ENCODE measurements around the gene CTNNA3.
A peak's percentile ranks its signal among the peaks of the same experiment; 100 is the strongest.

CTNNA3 gene

DNA sequence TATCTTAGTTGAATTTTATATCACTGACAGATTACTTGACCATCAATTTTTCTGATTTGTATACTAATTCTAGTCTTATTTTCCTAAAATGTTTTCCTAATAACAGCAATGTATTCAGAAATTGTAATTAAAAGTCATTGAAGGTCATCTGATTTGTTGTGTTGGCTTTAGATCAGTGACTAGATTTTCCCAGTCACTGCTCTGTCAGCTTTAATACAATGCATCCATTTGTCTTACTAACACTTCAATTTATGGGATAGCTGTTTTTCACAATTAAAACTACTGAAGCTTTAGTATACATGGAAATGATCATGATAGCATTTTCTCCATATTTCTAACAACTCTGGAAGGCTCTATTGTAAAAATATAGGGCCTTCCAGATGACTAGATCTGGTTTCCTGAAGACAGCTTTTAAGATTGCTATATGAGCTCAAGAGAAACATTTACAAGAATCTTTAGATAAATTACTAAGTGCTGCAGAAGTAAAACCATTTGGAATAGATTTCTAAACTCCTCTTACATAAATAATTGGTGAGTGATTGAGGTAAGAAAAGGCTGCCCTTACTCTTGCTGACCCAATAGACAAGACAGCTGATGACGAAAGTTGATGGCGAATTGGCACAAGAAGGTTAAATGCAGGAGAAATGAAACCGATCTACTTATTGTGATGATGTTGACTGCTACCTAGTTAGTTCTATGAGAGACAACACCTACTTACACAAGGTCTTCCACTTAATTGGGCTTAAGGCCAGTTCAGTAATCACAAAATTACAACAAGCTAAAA, 696.0 kb downstream of the CTNNA3 start:
- DNase-seq: no peak

DNA sequence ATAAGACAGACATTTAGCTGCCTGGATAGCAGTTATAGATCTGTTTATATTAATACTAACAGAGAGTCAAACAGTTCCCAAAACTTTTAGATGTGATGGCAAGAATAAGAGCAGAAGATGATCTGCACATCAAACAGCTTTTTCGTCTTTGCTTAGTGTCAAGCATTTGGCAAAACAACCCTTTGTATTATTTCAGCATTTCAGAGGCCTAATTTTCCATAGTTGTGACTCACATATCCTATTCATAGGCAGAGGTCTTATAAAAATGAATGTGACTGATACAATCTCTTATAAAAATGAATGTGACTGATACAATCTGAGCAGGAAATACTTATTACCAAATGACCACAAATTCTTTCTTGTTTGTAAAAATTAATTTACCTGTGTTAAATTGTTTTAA, 699.0 kb downstream of the CTNNA3 start:
- DNase-seq: no peak

DNA sequence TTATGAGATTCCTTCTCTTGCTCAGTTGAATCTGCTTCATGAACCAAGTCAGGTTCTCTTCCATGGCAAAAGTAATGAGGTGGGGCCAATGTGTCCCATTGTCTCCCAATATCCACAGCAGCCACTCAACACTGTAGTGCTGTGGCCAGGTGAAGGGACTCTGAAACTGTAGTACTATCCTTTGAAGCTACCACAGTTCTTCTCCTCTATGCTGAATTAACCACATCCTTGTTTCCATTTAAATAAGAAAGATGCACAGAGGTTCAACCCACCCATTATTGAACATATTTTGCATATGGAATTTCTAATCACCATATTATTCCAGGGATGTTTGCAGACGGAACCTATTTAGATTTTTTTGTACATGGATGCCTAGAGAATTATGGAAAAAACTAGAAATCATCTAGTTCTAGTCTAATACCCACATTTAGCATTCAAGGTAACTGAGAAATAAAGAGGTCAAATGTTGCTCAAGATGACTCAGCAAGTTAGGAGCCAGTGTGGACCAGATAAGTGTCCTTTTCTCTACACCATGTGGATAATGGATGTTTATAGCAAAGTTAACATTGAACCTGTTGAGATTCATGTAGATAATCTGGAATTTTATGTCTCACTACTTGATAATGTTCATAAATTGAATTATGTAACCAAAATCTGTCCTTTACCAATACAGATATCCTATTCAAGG, 705.7 kb downstream of the CTNNA3 start:
- no peak for DNase-seq

DNA sequence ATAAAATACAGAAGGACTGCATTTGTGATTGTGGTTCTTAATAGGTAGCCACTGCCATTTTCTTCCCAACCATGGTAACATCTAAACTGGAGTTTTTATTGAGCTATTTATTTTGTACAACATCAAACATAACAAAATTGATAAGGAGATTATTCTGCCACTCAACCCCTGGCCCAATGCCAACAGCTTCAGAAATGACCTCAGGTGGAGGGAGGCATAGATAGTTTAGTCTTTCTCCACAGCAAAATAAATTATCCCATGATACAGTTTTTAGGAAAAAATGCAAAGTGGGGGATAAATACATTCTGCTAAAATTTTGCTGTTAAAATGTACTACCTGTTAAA, 712.5 kb downstream of the CTNNA3 start:
- DNase-seq: no peak

DNA sequence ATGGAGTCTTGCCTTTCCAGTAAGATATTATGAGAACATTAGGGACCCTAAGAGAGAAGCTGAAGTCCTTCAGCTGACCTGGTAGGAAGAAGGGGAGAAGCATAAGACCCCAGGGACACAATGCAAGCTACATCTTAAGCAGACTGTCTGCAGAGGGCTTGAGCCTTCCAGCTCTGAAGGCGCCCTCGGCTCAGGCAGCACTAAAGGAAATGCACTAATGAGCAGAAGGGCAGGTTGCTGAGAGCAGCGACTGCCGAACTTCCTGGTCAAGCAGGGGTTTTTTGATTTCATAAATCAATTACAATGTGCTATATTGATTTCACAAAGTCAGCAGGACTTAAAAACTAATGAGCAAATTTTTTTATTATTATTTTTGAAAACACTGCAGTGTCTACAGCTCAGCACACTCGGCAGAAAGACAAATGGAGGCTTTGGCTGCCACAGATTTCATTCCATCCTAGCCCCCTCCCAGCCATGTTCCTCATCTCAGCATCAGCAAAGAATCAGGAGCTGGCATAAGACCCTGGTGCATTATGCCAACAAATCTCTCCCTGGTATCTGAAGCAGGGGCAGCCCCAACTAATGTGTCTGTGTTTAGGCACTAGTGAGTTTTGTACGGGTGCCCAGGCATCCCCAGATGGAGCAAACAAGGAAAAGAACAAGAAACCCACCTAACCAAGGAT, 713.1 kb downstream of the CTNNA3 start:
- DNase-seq: no peak

DNA sequence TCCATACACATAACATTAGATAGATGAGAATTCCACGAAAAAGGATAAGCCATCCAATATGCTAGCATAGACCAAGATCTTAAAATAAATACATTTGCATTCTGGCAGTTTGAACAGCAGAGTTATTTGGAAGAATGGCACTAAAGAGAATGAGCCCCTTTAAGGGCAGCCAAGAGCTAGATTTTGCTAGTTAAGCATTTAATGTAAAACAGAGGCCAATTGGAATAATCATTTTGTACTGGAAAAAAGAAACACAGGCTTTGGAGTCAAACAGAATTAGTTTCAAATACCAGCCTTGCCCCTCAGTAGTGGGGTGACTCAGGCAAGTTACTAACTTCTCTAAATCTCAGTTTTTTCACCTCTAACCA, 714.0 kb downstream of the CTNNA3 start:
- no peak for DNase-seq

DNA sequence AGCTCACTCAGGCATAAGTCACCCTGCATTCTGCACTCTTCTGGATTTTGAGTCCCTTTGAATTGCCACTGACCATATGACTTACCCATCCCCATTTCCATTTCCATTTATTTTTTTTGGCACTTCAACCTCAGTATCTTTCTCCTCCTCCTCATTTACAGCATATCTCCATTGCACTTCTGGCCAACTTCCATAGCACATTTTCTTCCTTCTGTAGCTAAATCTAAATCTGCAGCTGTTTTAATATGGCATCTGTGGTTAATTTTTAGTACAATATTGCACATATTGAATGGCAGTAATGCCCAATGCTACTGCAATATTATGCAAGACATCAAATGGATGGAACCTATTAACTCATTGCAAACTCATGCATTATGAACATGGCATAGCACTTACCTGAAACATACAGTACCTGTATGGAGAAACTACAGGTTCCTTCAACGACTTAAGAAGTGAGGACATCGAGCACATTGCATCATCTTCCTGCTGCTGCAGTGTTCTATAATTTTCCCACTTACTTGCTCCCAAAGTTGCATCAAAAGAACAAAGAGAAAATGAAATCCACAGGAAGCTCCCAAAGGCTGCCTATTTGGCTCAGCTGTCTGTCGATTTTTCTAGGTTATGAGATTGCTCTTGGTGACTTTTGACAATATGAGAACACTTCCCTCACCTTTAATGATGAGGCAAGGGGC, 714.5 kb downstream of the CTNNA3 start:
- no peak for DNase-seq

DNA sequence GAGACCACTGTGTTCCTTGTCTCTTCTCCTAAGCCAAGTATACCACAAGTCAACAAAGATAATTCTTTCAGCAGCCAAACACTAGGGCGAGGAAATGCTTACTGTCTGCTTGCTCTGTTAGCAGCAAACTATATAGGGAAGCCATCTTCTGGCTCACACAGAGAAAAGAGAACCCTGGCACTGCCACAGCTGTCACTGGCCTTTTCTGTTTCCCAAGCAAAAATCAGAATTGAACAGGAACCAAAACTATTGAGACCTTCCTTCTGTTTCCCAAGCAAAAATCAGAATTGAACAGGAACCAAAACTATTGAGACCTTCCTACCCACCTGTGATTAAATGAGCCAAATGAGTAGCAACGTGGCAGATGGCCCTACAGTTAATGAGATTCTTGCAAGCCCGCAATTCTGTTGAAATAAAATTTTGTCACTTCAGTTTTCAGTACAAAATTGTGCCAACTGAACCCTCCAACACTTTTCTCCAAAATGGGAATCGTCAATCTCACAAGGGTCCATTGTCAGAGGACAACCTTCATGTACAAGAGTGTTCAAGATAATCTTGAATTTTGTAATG, 715.7 kb downstream of the CTNNA3 start:
- no peak for DNase-seq

DNA sequence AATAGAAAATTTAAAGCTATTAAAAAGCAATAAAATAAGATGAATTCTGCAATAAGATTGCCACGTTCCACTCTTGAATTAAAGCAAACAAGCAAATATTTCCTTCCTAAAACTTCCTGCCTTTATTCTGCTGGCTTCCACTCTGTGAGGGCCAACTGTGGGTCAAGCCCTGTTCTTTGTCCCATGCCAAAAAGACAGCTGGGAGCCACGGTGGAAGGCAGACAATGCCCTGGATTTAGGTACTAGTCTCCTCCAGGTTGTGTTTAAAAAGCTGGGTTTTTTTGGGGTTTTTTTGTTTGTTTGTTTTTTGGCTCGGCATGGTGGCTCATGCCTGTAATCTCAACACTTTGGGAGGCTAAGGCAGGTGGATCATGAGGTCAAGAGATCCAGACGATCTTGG, 731.0 kb downstream of the CTNNA3 start:
- no peak for DNase-seq

DNA sequence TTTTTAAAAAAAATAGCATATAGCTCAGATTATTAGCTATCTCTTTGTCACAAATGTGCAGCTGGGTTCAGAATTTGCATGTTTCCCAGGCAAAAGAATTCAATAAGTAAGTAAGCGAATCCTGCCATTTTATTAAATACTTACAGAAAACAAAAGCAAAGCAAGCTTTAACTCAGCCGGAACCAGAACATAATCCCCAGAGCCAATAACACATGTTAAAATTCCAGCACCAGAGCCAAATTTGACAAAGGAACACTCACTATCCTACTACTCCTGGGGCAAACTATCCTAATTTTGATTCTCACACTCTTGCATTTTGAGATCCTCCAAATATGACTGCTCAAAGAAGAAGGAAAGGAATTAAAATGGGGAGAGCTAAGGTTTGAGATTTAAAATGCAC, 737.5 kb downstream of the CTNNA3 start:
- DNase-seq: peak; percentile 32

DNA sequence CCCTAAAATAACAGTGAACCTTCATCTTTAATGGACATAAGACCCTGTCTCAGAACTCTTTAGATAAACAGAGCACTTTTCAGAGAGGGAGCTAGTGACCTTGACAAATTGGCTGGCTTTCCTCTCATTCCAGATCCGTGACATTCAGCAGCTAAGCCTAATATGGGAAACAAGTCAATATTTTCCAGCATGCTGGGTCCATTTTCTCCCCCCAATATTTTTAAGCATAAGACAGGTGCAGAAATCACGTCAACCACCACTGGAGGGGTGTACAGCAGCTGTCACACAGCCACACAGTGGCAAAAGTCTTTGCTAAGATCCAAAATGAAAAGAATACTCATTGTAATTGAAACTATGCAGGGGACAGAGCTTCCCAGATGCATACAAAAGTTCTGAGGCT, 744.1 kb downstream of the CTNNA3 start:
- peak; percentile 37 for DNase-seq

DNA sequence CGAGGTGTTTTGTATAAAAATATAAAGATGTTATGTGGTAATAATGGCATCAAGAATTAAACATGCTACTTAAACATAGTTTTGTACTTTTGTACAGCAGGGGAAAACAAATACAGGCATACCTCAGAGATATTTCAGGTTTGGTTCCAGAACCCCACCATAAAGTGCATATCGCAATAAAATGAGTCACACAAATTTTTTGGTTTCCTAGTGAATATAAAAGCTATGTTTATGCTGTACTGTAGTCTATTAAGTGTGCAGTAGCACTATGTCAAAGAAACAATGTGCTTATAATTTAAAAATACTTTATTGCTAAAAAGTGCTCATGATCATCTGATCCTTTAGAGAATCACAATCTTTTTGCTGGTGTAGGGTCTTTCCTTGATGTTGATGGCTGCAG, 752.4 kb downstream of the CTNNA3 start:
- DNase-seq: no peak

DNA sequence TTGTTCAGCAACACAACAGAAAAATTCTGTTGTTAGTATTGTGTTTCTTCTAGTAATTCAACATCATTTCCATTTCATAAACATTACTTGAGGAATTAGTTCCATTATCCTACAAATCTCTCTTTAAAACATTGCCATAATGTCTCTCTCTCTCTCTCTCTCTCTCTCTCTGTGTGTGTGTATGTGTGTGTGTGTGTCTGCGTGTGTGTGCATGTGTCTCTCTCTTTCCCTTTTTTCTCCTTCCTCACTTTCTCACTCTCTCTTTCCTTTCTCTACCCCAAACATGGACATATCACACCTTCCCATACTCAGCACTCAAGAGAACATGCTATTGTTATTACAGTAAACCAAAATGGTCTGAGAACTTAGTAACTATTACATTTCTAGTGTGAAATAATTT, 753.6 kb downstream of the CTNNA3 start:
- no peak for DNase-seq

DNA sequence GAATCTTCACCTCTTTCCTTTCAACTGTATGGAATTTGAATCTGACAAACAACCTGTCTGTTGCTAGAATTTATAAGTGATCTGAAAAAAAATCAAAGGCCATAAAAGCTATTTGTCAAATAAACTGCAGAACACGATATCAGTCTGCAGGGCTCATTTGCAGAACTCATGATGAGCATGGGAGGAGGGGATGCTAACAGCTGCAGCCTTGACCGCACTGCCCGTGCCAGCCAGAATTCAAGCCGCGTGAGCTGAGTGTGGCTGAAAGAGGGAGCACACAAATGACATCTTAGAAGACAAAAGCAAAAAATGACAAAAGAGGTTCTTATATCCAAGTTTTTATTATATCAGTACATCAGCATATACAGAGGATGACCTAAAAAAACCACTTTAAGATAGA, 754.5 kb downstream of the CTNNA3 start:
- DNase-seq: peak; percentile 53

DNA sequence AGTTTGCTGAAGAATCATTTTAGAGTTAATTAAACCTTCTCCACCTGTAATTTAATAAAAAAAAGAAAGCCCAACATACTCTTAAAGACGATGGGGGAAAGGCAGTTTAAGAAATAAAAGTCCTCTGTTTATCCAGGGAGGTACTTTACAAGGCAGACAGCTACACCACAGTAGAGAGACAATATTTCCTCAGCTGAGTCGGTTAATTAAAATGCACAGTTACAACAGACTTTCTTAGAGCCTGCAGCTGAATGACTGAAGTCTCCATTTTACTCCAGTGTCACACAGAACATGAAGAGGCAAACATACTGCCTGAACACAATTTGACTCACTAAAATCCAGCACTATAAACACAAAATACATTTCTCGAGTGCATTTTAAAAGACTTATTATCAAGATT, 755.0 kb downstream of the CTNNA3 start:
- no peak for DNase-seq

DNA sequence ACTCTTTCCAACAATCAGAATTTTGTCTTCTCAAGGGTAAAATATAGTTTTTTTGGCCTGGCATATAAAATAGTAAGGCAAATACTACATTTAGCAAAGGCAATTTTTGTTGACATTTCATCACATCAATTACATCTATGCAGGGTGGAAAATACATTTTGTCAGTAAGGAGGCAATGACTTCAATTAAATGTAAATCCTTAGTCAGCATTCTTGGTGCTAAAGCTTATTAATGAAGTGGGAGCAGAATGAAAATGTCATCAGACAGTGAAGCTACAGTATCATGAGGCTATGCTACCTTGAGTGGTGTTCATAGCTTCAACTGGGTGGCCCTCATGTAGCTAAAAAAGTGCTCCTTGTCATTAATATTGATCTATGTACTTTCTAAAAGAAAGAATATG, 761.3 kb downstream of the CTNNA3 start:
- no peak for DNase-seq

DNA sequence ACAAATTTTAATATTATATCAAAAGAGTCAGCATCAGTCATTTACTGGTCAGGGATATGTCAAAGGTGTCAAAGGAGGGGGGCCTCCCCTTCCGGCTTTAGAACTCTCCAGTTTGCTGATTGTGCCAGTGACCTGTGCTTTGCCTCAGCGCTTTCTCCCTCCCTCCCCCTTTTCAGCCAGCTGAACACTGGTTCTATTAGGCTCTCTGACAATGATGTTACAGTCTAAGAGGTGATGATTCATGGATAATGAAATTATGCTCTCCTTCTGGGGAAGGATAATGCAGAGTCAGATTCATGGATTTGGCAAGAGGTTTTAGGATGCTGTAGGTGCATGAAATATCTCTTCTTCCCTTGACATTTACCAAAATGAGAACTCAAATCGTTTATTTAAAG, 764.0 kb downstream of the CTNNA3 start:
- no peak for DNase-seq

DNA sequence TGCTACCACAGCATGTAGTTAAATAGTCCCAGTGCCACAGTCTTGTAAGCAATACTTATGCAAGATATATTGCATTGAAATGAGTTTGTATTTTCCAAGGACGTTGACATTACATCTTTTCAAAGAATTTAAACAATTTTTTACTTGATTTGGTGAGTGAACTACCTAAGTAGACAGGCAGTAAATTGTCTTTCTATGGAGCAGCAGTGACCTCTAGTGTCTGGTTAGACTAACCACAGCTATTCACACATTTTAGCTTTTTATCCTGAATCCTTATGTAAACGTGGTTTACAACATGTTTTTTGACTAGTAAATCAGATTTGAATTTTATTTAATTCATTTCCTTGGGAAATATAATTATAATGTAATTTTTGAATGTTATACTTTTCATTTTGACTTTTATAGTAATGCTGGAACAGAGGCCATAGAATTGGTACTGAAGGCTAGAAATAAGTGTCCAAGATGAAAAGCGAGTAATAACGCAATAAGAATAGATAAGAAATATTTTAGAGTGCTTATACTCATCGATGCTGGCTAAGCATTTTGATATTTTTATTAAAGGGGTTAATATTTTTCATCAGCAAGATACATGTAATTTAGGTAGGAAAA, 764.6 kb downstream of the CTNNA3 start:
- no peak for DNase-seq

DNA sequence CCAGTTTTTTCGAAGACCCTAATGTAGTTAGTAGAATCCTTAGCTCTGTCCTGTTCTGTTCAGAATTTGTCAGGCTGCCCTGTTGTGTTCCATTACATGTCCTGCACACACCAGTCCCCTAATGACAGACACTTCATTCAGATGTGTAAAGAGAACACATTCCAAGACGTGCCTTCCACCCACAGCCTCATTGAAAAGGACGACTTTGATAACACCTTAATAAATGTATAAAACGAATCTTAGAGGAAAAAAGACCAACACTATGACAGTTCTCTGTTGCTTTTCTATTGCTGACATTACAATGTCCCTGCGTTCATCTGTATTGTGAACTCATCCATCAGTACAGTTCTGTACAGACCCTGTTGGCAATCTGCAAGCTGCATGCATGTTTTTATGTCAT, 766.6 kb downstream of the CTNNA3 start:
- no peak for DNase-seq

DNA sequence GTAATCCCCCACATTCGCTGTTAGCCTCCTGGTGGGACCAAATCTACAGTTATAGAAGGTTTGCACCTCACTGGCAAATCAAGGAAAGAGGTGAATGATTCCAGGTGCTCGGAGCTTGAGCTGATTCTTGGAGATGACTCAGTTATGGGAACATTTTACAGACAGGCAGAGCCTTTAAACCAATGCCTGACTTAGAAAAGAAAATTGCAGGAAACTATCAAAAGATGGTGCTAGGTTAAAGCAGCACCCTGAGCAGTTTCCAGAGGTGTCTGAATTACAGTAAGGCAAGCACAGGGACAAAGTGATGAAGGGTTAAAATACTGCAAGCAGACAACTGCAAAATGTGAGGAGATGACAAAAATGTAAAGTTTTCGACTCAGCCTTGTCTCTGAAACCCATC, 767.2 kb downstream of the CTNNA3 start:
- no peak for DNase-seq

DNA sequence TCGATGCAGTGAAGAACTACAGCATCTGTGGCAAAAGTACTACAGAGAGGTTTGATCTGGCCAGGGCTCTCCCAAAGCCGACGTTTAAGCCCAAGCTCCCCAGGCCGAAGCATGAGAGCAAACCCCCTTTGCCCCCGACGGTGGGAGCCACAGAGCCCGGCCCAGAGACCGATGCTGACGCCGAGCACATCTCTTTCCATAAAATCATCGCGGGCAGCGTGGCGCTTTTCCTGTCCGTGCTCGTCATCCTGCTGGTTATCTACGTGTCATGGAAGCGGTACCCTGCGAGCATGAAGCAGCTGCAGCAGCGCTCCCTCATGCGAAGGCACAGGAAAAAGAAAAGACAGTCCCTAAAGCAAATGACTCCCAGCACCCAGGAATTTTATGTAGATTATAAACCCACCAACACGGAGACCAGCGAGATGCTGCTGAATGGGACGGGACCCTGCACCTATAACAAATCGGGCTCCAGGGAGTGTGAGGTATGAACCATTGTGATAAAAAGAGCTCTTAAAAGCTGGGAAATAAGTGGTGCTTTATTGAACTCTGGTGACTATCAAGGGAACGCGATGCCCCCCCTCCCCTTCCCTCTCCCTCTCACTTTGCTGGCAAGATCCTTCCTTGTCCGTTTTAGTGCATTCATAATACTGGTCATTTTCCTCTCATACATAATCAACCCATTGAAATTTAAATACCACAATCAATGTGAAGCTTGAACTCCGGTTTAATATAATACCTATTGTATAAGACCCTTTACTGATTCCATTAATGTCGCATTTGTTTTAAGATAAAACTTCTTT, 767.8 kb downstream of the CTNNA3 start:
- DNase-seq: peak; percentile 57

Measured in femur (tissue), 1 donor.